NB4 (cell line): Measurements from ENCODE around the gene HPGDS.

Source experiments
- POLR2A ChIP-seq: IDR thresholded peaks from 2 replicates; pipeline ENCODE4 v1.6.1; 2011; ENCODE audit warnings: mild to moderate bottlenecking; ENCODE audit not compliant: insufficient read length; ENCODE audit errors: extremely low read depth
- TF ChIP-seq, protein P1 (sequence below): IDR thresholded peaks from one replicate; pipeline ENCODE4 v1.5.1; 2012; ENCODE audit warnings: low read depth, low read length

DNA sequence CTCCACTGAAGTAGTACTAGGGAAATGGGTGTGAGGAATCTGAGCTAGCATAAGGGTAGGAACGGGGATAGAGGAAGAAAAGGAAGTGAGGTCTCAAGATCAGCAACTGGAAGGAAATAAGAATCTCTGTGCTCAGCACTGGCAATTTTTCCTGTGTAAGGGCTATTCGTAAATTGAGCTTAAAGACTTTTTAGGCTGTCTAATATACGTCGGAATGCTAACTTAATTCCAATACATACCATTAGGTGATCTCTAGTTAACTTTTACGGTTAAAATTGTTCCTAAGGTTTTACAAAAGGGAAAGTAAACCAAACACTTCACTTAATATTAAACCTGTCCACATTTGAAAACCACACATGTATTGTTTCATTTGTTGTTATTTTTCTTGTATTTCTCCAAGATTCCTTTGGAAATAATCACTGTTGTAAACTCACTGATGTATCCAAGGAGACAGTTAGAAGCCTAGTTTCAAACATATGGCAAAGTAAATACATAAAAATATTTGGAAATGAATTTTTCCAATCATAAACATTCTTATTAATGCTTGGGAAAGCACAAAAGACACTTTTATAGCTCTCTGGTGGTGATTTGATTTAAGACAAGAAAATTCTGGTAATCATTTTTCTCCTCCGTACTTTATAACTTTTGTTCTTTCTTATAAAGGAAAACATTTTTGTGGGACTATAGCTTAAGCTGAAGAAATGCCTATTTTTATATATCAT lies 28.1 kb upstream of the HPGDS start:
- TF ChIP-seq, protein P1, sequence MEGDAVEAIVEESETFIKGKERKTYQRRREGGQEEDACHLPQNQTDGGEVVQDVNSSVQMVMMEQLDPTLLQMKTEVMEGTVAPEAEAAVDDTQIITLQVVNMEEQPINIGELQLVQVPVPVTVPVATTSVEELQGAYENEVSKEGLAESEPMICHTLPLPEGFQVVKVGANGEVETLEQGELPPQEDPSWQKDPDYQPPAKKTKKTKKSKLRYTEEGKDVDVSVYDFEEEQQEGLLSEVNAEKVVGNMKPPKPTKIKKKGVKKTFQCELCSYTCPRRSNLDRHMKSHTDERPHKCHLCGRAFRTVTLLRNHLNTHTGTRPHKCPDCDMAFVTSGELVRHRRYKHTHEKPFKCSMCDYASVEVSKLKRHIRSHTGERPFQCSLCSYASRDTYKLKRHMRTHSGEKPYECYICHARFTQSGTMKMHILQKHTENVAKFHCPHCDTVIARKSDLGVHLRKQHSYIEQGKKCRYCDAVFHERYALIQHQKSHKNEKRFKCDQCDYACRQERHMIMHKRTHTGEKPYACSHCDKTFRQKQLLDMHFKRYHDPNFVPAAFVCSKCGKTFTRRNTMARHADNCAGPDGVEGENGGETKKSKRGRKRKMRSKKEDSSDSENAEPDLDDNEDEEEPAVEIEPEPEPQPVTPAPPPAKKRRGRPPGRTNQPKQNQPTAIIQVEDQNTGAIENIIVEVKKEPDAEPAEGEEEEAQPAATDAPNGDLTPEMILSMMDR = no peak
- no peak for TF ChIP-seq POLR2A
